Measurements from ENCODE around the gene PCBD1.
"Not testable (repeated sequence)": the region's sequence is repeated elsewhere in the genome, so short reads cannot be mapped to it uniquely, and the experiment has no call there.

The PCBD1 gene

DNA sequence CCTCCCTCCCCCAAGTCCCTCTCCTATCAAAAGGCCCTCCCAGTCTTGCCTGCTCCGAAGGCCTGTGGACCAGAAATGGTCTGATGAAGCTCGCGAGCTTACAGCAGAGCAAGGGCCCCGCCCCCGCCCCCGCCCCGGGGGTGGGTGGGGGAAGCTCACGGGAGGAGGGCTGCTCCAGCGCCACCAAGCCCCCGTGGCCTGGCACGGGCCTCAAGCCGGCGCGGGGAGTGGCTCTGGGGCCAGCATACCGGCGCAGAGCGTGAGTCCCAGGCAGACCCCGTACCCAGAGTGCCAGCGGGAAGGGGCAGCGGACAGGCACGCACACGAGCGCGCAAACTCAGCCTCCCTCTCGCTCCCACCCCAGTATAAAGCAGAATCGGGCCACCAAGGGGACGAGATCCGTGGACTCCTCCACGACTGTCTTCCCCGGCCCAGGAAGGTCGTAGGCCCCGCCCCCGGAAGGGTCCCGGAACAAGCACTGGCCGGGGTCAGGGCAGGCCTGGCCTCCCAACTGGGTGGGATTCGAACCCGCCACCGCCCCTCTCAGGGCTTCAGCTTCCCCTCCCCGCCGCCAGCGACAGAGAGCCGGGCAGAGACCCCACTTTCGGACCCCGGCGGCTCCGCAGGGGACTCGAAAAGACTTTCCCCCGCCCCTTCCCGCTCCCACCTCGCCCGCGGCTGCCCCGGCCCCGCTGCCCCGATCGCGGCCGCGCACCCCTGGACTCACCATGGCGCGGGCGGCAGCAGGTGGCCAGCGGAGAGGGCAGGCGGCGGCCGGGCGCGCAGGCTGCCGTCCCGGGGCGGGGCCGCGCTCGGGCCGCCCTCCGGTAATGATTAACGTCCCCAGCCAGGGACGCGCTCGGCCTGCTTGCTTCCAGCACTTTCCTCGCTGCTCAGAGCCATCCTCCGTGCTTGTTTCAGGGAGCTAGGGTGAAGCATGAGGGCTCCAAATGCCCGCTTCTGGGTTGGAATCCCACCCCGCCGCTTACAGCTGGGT, at the start of gene PCBD1:
PCBD1 (minus strand) TSS at position 762 of the 997 bp plus-strand sequence; CDS start at position 730, 32 bp downstream.
- peak; percentile 48 for DNase-seq

DNA sequence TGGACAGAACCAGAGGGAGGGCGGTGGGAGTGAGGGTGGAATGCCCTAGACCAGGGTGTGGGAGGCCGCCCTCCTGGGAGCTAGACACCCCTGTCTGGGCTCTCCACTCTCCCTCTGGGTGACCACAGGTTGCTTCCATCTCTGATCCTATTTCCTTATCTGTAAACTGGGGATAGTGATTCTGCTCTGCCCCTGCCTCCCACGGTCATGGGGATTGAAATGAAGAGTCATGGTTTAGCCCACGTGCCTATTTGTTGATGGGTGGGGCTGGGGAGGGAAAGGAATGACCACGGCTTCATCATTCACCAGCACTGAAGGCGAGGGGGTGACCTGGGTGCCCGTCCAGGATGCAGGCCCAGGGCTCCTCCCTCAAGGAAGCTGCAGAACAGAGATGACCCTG, 49.3 kb upstream of the PCBD1 start:
- DNase-seq, result no peak

DNA sequence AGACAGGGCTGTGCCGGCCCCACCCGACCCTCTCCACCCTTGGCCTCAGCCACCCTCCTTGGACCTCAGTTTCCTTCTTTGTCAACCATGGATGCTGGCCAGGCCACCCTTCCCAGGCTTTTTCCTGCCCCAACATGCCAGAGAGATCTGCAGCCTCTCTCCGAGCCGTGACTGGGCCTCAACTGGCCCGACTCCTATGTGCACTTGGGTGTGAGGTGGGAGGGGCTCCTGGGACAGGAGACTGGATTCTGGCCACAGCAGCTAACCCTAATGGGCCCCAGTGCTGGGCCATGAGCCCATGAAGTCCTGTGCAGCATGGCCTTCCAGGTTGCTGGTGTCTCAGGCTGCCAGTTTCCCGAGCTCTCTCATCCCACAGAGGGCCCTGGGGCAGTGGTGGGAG, 47.7 kb upstream of the PCBD1 start:
- no peak for DNase-seq

DNA sequence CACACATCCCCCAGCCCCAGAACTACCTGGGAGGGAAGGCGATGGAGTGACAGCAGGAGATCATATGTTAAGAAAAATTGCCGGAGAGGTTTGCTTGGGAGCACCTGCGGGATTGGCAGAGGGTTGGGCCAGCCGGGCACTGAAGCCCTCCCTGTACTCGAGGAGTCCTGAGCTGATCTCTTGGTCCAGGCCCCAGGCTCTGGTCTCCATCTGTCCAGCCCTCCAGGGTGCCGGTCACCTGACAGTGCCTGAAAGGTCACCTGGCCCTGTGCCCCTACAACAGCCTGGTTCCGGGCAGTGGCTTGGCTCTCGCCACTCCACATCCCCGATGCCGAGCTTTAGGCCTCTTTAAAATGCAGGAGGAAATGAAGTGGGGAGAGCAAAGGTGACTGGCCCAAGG, 47.3 kb upstream of the PCBD1 start:
- no peak for DNase-seq

DNA sequence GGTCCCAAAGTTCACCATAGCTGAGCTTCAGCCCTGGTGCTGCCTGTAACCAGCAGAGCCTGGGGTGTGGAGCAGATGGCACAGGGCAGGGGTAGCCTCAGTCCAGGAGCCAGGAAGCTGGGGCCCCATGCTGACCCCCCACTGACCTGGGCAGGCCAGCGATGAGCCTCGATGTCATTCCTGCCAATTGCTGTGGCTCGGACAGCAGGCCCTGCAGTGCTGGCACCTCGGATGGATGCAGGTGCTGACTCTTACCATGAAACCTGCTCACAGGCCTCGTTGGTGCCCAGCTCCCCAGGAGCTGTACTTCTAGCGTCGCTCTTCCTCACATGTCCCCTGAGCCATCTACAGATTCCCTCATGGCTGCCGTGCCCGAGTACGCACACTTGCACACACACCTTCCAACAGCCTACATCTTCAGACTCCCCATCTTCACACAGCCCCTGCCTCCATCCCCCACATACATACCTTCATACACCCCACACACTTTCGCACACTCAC, 46.8 kb upstream of the PCBD1 start:
- no peak for DNase-seq

DNA sequence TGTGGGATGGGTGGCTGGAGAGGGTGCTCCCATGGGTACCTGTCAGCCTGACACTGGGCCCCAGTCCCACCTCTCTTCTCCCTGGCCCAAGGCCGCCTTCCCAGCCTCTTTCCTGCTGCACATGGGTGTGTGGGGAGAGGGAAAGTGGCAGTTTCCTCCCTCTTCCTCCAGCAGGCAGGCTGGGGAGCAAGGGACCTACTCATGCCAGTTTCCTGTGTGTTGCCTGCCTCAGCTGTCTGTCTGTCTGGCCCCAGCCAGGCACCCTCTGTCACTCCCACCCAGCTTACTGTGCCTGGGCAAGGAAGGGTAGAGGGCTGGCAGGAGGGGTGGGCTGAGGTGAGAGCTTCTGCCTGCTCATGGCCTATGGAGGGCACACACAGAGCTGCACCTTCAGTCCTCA, 46.3 kb upstream of the PCBD1 start:
- DNase-seq, result no peak

DNA sequence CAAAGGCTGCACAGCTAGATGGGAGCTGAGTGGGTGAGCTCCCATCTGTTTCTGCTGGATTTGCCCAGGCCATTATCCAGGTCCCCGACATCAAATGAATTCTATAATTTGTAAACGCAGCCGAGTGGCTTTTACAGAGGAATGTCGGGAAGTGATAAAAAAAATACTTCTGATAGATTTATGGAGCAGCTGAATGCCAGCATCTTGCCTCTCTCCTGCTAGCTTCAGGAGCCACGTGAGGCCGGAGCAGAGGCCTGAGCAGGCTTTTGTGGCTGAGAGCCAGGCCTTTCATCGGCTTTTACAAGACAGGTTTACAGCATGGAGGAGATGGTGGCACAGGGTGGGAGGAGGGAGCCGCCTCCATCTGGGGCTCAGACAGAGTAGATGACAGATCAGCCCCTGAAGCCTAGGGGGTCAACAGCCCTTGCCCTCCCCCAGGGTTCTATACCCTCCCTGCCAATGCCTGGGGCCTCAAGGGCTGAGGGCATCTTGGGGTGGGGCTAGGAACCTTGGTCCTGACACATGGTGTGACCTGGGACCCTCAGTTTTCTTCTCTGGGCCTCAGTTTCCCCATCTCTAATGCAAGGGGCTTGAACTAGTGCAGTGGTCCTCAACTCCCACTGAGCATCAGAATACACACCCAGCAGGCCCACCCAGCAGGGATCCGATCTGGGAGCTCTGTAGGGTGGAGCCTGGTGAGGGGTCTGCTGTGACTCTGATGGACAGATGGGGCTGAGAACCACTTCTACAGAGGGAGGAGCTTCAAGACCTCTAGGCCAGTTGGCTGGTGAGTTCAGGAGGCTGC, 44.2 kb upstream of the PCBD1 start:
- no peak for DNase-seq

DNA sequence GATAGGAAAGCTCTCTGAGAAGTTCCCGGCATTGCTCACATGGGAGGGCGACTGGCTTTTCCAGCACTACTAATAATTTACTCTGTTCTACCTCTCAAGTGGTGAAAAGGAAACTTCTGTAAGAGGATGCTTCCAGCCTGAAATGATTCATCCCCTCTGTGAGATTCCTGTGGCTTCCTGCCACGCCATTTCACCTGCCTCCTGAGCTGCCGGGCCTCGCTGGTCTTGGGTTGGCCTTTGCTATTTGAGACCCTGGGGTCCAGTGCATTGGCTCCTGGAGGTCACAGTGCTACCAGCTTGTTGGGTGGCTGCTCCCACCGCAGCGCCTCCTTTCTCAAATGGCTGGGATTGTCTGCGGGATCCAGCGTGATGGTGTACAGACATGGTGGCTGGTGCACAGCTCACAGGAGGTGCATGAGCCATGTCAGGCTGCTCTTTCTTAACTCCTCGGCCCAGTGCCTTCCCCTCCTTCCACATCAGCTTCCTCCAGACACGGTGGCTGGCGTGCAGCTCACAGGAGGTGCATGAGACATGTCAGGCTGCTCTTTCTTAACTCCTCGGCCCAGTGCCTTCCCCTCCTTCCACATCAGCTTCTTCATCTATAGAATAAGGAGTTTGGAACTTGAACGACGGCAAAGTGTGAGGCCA, 42.9 kb upstream of the PCBD1 start:
- DNase-seq, result peak; percentile 14

DNA sequence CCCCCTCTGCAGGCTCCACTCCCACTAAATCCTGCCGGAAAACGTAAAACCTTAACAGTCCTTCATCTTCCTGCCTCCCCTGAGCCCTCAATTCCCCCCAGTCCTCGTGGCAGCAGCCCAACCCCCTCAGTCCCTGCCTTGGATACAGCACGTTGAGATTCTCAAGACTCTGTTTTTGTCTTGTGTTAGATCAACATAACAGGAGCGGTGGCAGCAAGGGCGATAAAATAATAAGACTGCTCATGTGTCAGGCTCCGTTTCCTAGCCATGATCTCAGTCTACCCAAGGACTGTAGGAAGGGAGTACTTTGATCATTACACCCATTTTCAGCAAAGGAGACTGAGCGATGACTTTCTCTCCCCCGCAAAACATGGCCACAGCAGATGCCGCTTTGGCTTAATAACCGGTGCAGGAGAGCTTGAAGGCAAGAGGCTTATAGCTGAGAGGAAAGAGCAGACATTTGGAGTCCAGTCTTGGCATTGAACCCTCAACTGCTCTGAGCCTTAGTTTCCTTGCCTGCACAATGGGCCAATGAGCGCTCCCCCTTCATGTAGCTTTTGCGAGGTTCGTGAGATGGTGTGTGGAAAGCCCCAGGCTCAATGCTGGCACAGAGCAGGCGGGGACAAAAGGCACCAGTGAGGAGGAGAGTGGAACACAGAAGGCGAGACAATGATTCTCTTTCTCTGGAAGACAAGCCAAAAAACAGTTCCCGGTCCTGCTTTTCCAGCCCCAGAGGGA, 42.1 kb upstream of the PCBD1 start:
- DNase-seq, result no peak

DNA sequence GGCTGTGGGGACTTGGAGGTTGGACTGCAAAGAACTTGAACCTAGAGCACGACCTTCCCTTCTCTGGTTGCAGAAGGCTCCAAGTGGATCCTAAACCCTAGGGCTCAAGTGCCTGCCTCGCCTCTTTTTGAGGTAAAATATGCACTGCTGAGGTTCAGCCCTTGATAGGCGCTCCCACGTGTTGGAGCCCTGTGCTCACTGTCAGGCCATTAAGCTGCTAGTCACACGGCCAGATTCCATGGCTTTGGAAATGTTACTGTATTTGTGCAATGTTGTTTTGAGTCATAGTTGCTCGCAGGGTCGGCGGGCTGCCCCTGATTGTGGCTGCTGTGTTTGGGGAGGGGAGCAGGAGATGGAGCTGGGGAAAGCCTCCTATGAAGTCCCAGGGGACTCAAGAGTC, 39.8 kb upstream of the PCBD1 start:
- DNase-seq, result no peak

DNA sequence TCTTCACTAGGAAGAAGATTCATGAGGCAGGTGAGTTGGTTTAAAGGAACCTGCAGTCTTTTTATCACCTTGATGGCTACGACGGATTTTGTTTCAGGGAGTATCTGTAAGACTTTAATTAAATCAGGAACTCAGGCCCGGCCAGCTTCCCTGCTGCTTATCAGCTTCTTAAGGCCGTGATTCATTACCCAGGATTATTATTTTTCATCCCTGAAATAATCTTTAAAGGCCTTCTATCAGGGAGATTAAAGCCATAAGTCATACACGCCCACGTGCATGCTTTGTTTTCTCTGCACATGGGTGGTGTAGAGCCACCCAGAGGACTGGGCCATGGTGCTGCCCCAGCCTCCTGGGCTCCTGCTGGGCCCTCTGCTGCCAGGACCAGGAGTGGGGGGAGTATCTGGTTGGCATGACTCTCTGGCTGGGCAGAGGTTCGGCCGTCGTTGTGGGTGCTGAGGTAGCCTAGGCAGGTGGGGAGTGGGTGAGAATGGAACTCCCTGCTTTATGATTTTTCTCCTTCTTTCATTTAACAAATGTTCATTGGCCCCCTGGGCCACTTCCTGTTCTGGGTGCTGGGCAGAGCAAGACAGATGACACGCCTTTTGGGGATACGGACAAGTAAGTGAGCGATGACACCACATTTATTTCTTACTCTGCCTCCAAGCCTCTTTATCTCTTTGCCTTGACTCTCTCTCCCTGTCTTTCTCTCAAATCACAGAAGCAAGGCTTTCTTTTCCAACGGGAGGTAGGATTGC, 39.0 kb upstream of the PCBD1 start:
- no peak for DNase-seq

DNA sequence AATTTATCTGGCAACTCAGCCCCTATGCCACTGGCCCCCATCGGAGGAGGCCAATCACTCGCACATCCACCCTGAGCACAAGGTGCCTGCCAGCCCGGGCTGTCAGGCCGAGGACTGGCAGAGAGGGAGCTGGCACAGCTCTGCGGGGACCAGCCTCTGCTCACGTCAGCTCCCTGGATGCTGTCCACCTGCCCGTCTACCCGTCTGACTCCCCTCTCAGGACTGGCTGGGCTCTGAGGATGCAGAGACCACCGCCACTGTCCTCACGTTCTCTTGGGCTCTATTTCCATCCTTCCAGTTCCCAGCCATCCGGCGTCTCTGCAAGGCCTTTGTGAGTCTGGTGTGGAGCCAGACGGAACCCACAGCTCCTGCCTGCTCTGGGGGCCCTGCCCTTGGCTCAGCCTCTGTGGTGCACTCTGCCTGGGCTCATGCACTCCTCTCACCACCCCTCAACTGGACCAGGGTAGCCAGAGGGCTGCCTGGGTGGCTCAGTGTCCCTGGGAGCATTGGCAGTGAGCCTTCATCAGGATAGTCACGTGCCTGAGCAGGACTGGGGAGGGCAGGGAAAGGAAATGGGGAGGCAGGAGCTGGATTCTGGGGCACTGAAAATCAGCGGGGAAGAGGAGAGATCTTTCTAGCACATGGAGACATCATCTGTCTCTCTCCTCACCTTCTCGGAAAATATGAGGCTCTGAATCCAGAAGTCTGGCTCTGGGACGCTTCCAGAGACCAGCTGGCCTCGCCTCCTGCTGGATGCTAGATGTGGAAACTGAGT, 38.0 kb upstream of the PCBD1 start:
- no peak for DNase-seq

DNA sequence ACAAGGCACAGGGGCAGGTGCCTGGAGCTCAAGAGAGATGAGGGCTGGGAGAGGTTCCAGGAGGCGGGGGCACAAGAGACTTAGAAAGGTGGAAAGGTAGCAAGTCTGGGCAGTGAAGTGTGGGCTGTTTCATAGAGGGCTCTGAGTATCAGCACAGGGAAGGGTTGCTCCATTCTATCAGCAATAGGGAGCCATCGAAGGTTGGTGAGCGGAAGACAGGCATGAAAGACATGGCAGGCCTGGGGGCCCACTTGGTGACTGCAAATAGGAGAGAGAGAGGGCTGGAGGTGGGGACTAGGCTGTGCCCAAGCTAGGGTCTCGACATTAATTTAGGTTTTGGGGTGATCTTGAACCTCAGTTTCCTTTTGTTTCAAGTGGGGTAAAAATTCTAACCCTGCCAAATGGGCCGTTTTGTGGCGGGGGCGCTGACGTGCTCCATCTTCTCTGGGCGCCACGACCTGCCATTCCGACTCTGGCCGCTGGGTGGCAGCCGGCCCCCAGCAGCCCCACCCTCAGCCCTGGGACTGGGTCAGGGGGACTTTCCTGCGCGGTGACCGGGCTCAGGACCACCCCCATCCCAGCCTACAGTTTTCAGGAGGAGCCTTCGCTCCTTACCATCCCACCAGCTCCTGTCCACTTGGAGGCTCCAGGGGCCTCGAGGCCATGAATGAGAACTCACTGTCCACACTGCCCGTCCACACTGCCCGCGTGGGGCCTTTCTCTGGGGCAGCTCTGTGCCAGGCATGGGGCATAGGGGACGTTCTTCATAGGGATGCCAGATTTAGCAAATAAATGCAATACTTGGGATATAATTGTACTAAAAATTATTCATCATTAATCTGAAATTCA, 37.2 kb upstream of the PCBD1 start:
- DNase-seq, result no peak

DNA sequence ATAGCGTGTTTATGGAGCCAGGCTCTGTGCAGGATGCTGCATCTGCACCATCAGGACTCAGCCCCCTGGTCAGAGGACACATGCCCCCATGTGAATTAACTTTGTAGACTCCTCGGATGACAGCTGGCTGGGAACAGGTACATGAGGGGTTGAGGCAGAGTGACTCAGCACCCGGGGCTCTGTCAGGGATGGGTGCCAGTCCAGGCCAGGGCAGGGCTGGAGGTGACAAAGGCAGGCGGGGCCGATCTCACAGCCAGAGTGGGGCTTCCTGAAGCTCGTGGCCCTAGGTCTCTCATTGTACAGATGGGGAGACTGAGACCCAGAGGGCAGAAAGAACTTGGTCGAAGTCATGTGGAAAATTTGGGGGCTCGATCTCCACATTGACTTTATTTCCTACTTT, 35.3 kb upstream of the PCBD1 start:
- no peak for DNase-seq

DNA sequence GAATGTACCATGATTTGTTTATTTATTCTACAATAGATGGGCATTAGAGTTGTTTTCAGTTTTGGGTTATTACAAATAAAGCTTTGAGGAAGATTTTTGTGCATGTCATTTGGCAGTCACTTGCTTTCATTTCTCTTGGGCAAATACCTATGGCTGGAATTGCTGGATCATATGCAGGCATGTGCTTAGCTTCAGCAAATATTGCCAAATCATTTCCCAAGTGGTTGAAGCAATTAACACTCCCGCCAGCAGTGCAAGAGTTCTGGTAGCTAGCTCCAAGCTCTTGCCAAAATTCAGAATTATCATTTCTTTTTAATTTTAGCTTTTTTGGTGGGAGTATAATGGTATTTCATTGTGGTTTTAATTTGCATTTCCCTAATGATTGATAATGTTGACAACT, 32.9 kb upstream of the PCBD1 start:
- DNase-seq, result no peak

DNA sequence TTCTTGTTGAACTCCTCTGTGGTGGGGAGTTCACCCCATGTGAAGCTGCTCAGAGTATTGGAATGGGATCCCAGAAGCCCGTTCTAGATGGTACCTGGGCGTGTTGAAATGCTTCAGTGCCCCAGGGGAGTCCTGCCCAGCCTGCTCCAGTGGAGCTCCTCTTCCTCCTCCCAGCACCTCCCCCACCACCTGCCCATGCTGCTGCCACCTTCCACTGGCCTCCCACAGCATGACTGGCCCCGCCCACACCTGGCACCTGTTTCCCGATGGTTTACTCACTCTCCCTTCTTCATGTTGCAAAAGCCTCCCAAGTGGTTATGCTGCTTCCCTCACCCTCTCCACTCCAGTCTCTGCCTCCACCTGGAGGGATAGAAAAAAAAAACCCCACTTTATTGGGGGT, 32.2 kb upstream of the PCBD1 start:
- no peak for DNase-seq

DNA sequence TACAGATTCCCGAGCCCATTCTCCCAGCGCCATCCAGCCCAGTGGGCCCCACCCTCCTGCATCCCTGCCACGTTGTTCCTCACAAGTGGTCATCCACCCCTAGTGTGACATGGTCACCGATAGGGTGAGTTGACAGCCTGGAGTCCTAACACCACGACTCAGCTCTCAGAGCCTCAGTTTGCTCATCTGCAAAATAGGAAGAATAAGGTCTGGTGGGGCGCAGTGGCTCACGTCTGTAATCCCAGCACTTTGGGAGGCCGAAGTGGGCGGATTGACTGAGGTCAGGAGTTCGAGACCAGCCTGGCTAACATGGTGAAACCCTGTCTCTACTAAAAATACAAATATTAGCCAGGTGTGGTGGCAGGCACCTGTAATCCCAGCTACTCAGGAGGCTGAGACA, 31.5 kb upstream of the PCBD1 start:
- DNase-seq, result not testable (repeated sequence)

DNA sequence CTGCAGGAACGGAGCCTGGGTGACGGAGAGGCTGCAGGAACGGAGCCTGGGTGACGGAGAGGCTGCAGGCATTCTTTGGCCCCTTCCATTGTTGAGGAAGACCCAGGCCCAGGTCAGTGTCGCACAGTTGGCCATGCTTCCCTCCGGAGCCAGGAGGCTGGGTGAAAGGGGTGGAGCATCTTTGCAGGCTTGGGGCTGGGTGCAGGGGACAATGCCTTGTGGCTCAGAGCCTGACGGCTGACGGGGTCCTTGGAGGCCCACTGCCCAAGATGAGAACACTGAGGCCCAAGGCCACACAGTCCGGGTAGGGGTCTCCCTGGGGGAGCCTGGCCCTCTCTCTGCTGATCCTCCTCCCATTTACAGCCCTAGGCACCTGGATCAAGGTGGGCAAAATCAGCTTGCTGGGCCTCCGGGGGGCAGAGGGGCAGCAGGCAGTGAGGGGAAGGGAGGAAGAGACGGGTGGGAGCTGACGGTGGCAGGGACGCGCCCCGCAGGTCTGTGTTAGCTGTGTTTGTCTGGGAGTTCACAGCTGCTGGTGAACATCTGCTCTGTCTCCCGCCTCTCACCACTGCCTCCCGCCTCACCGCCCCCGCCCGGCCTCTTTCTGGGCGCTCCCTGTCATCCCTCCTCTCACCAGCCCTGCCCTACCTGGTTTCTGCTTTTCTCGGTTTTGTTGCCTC, 30.6 kb upstream of the PCBD1 start:
- no peak for DNase-seq

DNA sequence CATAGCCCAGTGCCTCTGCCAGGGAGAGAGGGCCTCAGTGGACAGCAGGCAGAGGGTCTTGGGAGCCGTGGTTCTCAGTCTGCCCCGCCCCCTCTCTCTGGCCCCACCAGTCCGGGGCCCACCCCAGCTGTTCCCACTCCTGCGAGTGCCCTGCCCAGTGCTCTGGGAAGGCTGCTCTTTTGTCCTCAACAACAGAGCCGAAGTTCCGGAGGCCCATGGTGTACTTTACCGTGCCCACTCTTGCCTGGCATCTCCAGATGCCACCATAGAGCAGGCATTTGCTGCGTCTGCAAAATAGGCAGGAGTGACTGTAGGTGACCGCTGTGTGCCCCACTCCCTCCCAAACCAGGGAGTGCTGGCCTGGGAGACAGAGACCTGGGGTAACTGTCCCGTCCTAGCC, 29.3 kb upstream of the PCBD1 start:
- DNase-seq, result no peak
